H9 (cell line): Measurements from ENCODE around the gene ENGASE. TPM values are rescaled to one million over a fixed set of nuclear protein-coding genes. Genes with fewer than 3 reads are reported as not detected.

Source experiments
- DNase-seq: peaks from one replicate; pipeline ENCODE4 v3.0.0-alpha.2; 2017
- H2AFZ ChIP-seq: one replicate; pipeline ENCODE4 v1.6.1; 2013; ENCODE audit warnings: mild to moderate bottlenecking, low read length, control low read depth, moderate library complexity
- H2AK5ac ChIP-seq: 2 replicates; pipeline ENCODE4 v1.6.1; 2013; ENCODE audit warnings: low read length, control low read depth, mixed read lengths; ENCODE audit not compliant: insufficient read length
- H2BK120ac ChIP-seq: one replicate; pipeline ENCODE4 v1.6.1; 2013; ENCODE audit warnings: low read depth, mild to moderate bottlenecking, low read length, control low read depth, inconsistent platforms; ENCODE audit not compliant: poor library complexity, severe bottlenecking
- H2BK12ac ChIP-seq: 2 replicates; pipeline ENCODE4 v1.6.1; 2013; ENCODE audit warnings: low read length, control low read depth, mixed read lengths, low read depth; ENCODE audit not compliant: insufficient read length
- H2BK15ac ChIP-seq: 2 replicates; pipeline ENCODE4 v1.6.1; 2013; ENCODE audit warnings: low read depth, low read length, control low read depth
- H2BK20ac ChIP-seq: one replicate; pipeline ENCODE4 v1.6.1; 2013; ENCODE audit warnings: low read depth, mild to moderate bottlenecking, low read length, control low read depth, inconsistent platforms; ENCODE audit not compliant: poor library complexity, severe bottlenecking
- H2BK5ac ChIP-seq: 2 replicates; pipeline ENCODE4 v1.6.1; 2013; ENCODE audit warnings: low read length, control low read depth, mixed read lengths; ENCODE audit not compliant: insufficient read length
- H3K14ac ChIP-seq: 2 replicates; pipeline ENCODE4 v1.6.1; 2013; ENCODE audit warnings: low read length, control low read depth; ENCODE audit not compliant: insufficient read depth
- H3K18ac ChIP-seq: 2 replicates; pipeline ENCODE4 v1.6.1; 2013; ENCODE audit warnings: low read depth, mild to moderate bottlenecking, mixed read lengths, low read length, control low read depth; ENCODE audit not compliant: insufficient read length
- H3K23ac ChIP-seq: 2 replicates; pipeline ENCODE4 v1.6.1; 2013; ENCODE audit warnings: low read length, control low read depth, mixed read lengths, low read depth; ENCODE audit not compliant: insufficient read length
- H3K23me2 ChIP-seq: 2 replicates; pipeline ENCODE4 v1.6.1; 2013; ENCODE audit warnings: low read depth, mild to moderate bottlenecking, mixed read lengths, low read length, control low read depth; ENCODE audit not compliant: insufficient read length, poor library complexity, severe bottlenecking
- H3K27ac ChIP-seq: 2 replicates; pipeline ENCODE4 v1.5.1; 2013; ENCODE audit warnings: low read length, control low read depth, mixed read lengths, low read depth; ENCODE audit not compliant: insufficient read length
- H3K27me3 ChIP-seq: 2 replicates; pipeline ENCODE4 v1.6.1; 2013; ENCODE audit warnings: low read length, control low read depth, inconsistent platforms; ENCODE audit not compliant: insufficient read depth
- H3K4ac ChIP-seq: 2 replicates; pipeline ENCODE4 v1.6.1; 2013; ENCODE audit warnings: low read depth, mild to moderate bottlenecking, control low read depth, inconsistent platforms, low read length, moderate library complexity
- H3K4me1 ChIP-seq: 2 replicates; pipeline ENCODE4 v1.6.1; 2013; ENCODE audit warnings: low read length, control low read depth, inconsistent platforms; ENCODE audit not compliant: insufficient read depth
- H3K4me2 ChIP-seq: 2 replicates; pipeline ENCODE4 v1.6.1; 2013; ENCODE audit warnings: low read length, control low read depth, mixed read lengths; ENCODE audit not compliant: insufficient read length, insufficient read depth
- H3K56ac ChIP-seq: 2 replicates; pipeline ENCODE4 v1.6.1; 2013; ENCODE audit warnings: low read depth, mild to moderate bottlenecking, mixed read lengths, low read length, control low read depth; ENCODE audit not compliant: insufficient read length
- H3K79me1 ChIP-seq: 2 replicates; pipeline ENCODE4 v1.6.1; 2013; ENCODE audit warnings: low read depth, mild to moderate bottlenecking, moderate library complexity, low read length, control low read depth, inconsistent platforms; ENCODE audit not compliant: insufficient read depth, poor library complexity, severe bottlenecking
- H3K79me2 ChIP-seq: 2 replicates; pipeline ENCODE4 v1.6.1; 2013; ENCODE audit warnings: low read length, control low read depth, inconsistent platforms; ENCODE audit not compliant: insufficient read depth
- H3K9ac ChIP-seq: 2 replicates; pipeline ENCODE4 v1.6.1; 2013; ENCODE audit warnings: low read length, control low read depth, mixed read lengths; ENCODE audit not compliant: insufficient read length; ENCODE audit errors: extremely low read depth
- H3K9me3 ChIP-seq: one replicate; pipeline ENCODE4 v1.6.1; 2013; ENCODE audit warnings: low read depth, low read length, inconsistent platforms; ENCODE audit not compliant: control insufficient read depth
- H3T11ph ChIP-seq: one replicate; pipeline ENCODE4 v1.6.1; 2013; ENCODE audit warnings: mild to moderate bottlenecking, low read length, control low read depth, inconsistent platforms
- H4K20me1 ChIP-seq: one replicate; pipeline ENCODE4 v1.6.1; 2013; ENCODE audit not compliant: control insufficient read depth, insufficient read length, insufficient read depth
- H4K5ac ChIP-seq: 2 replicates; pipeline ENCODE4 v1.6.1; 2013; ENCODE audit warnings: low read depth, mild to moderate bottlenecking, mixed read lengths, low read length, control low read depth; ENCODE audit not compliant: insufficient read length
- H4K8ac ChIP-seq: replicated peaks from 2 replicates; pipeline ENCODE4 v1.6.1; 2013; ENCODE audit warnings: low read length, control low read depth, mixed read lengths, low read depth; ENCODE audit not compliant: insufficient read length
- H4K91ac ChIP-seq: 2 replicates; pipeline ENCODE4 v1.6.1; 2013; ENCODE audit warnings: low read depth, mild to moderate bottlenecking, moderate library complexity, mixed read lengths, low read length, control low read depth; ENCODE audit not compliant: insufficient read length
- H3K27ac Mint-ChIP-seq, 3 experiments: 2 replicates in 2 of 3; 3 replicates in 1 of 3; pipeline ENCODE4 v1.8.0; 2020 to 2021; ENCODE audit warnings: mixed read lengths in 3 of 3, mild to moderate bottlenecking in 1 of 3, moderate library complexity in 1 of 3
- H3K27me3 Mint-ChIP-seq: 2 replicates; pipeline ENCODE4 v1.8.0; 2021; ENCODE audit warnings: low read depth, mild to moderate bottlenecking, moderate library complexity, mixed read lengths
- H3K36me3 Mint-ChIP-seq, 3 experiments: 2 replicates in 2 of 3; 3 replicates in 1 of 3; pipeline ENCODE4 v1.8.0; 2020 to 2021; ENCODE audit warnings: low read depth in 3 of 3, mixed read lengths in 3 of 3; ENCODE audit not compliant: insufficient read depth in 1 of 3
- H3K4me1 Mint-ChIP-seq, 2 experiments: 2 replicates each; pipeline ENCODE4 v1.8.0; 2020; ENCODE audit warnings: mixed read lengths in 2 of 2
- H3K4me3 Mint-ChIP-seq, 2 experiments: 2 replicates in 1 of 2; 3 replicates in 1 of 2; pipeline ENCODE4 v1.8.0; 2020 to 2021; ENCODE audit warnings: mild to moderate bottlenecking in 2 of 2, mixed read lengths in 2 of 2, moderate library complexity in 1 of 2
- H3K9me3 Mint-ChIP-seq, 2 experiments: 2 replicates in 1 of 2; 3 replicates in 1 of 2; pipeline ENCODE4 v1.8.0; 2020; ENCODE audit warnings: mild to moderate bottlenecking in 2 of 2, mixed read lengths in 2 of 2, moderate library complexity in 1 of 2
- WGBS: extraction: QIAGEN DNeasy Blood & Tissue Kit; methylation state at CpG from one replicate; pipeline ENCODE4 v1.1.7; 2013; ENCODE audit warnings: missing lambda C conversion rate, low lambda C conversion rate, mixed read lengths; ENCODE audit not compliant: insufficient read length; ENCODE audit errors: extremely low coverage; 5-methylcytosine and 5-hydroxymethylcytosine counted together
- total RNA-seq: library from RNA; stranded (reverse); gene quantifications from 2 replicates; pipeline ENCODE4 v1.2.1, GENCODE V29; 2021
- TF ChIP-seq, protein P1 (sequence below): fragments of 200-600 bp; sonication (generic); conservative IDR thresholded peaks from 3 replicates; pipeline ENCODE4 v1.8.0; 2021; ENCODE audit warnings: antibody characterized with exemption, mild to moderate bottlenecking

The ENGASE gene
- total RNA-seq, 1 experiment from 2014 or later = 20.6 TPM

DNA sequence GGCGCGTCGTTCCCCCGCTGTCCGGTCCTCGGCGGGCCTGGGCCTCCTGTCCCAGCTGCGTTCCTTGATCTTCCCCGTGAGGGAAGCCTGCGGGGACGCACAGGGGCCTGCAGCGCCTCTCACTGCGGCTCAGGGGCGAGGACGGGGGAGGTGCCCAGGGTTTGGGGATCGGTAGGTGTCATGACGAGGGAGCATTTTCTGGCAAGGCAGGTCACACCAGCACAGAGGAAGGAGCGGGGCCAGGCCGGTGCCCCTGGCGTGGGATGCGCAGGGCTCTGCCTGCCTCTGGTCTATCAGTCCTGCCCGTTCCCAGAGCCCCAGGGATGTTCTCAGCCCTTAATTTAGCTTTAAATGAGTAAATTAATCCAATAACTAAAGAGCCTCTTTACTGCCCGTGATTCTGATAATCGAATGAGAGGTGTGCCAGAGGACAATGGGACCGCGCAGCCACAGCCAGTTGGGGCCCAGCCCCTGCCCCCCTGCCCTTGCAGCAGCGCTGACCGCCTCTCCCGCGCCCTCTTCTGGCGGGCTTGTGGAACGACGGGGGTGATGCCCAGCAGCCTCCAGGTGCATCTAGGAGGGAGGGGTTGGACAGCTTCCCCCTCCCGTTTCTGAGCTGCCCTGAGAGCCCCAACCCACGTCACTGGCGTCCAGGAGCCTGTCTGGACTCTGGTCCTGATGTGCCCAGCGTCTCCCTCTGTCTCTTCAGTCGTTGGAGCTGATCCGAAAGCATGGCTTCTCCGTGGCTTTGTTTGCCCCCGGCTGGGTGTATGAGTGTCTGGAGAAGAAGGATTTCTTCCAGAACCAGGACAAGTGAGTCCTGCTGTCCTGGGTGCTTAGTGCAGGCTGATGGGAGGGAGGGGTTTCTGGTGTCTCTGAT lies 7.9 kb downstream of the ENGASE start:
- Histone ChIP-seq H2AK5ac (no peak overlapping the region), H3K4me2 (no peak overlapping the region), H3K27ac (no peak overlapping the region), H4K20me1 (no peaks in the 10 kb centered on the region), H3T11ph (no peak overlapping the region), H3K23me2 (no peaks in the 10 kb centered on the region), H2BK15ac (no peak overlapping the region), H3K14ac (no peak overlapping the region), H3K56ac (no peak overlapping the region), H3K9ac (no peak overlapping the region), H3K18ac (no peak overlapping the region), H4K8ac (no peak overlapping the region), H3K27me3 (no peaks in the 10 kb centered on the region), H4K91ac (no peak overlapping the region), H3K4me1 (no peaks in the 10 kb centered on the region), H2BK120ac (no peak overlapping the region), H3K4ac (no peak overlapping the region), H2BK12ac (no peak overlapping the region), H2BK20ac (no peak overlapping the region), H3K79me1 (no peaks in the 10 kb centered on the region), H3K23ac (no peak overlapping the region), H2AFZ (no peak overlapping the region), H3K79me2 (no peaks in the 10 kb centered on the region), H4K5ac (no peak overlapping the region), H2BK5ac (no peak overlapping the region), H3K9me3 (no peaks in the 10 kb centered on the region)
- H3K4me1 Mint-ChIP-seq = no peaks in the 10 kb centered on the region
- no peaks in the 10 kb centered on the region; the same call in 1 of the 2 replicates for H3K27me3 Mint-ChIP-seq
- DNase-seq = peak; percentile 87
- H3K4me3 Mint-ChIP-seq = no peak overlapping the region
- H3K27ac Mint-ChIP-seq = 0 out of 7 replicates have a peak overlapping the region, but pooled peaks of 1 of the 3 experiments have one; percentile 49
- no CpG with 5 or more reads among the region's 41 CpGs for WGBS
- peaks cover 15 to 50% (median 38%) of the 10 kb centered on the region in 3 experiments for H3K36me3 Mint-ChIP-seq
- TF ChIP-seq, protein P1, sequence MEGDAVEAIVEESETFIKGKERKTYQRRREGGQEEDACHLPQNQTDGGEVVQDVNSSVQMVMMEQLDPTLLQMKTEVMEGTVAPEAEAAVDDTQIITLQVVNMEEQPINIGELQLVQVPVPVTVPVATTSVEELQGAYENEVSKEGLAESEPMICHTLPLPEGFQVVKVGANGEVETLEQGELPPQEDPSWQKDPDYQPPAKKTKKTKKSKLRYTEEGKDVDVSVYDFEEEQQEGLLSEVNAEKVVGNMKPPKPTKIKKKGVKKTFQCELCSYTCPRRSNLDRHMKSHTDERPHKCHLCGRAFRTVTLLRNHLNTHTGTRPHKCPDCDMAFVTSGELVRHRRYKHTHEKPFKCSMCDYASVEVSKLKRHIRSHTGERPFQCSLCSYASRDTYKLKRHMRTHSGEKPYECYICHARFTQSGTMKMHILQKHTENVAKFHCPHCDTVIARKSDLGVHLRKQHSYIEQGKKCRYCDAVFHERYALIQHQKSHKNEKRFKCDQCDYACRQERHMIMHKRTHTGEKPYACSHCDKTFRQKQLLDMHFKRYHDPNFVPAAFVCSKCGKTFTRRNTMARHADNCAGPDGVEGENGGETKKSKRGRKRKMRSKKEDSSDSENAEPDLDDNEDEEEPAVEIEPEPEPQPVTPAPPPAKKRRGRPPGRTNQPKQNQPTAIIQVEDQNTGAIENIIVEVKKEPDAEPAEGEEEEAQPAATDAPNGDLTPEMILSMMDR = peak; percentile 96
- H3K9me3 Mint-ChIP-seq = peaks cover 0 to 3% of the 10 kb centered on the region in 2 experiments; a peak in 2 of 5 replicates
